Ishikawa (cell line): ENCODE results near the gene NOTCH1.

ENCODE experiments used
- RAD21 ChIP-seq: IDR thresholded peaks from 2 replicates; pipeline ENCODE4 v1.6.1; 2012; ENCODE audit warnings: low read depth
- TEAD4 ChIP-seq: IDR thresholded peaks from 2 replicates; pipeline ENCODE4 v1.6.1; 2012
- ZBTB7A ChIP-seq: IDR thresholded peaks from 2 replicates; pipeline ENCODE4 v1.6.1; 2012; ENCODE audit warnings: low read depth

DNA sequence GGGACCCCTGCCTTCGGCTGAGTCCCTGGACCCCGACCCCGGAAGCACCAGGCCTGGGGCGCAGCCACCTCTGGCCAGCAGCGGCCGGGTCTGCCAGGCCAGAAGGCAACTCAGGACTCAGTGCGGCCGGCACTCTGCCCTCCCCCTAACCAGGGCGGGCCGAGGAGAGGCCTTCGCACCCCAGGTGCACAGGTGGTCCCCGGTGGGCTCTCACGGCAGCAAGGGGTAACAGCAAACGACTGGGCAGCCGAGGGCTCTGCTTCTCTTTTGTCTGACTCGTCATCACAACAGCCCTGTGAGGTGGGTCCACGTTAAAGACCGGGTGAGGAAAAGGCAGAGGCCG, 20.7 kb upstream of the NOTCH1 start:
- TF ChIP-seq TEAD4 (no peak), ZBTB7A (no peak), RAD21 (no peak)
